Activated CD4-positive, alpha-beta memory T cell treated with anti-CD3 and anti-CD28 coated beads for 36 hours (primary cell): Measurements from ENCODE around the gene CACNA1D. TPM values are rescaled to one million over a fixed set of nuclear protein-coding genes. Genes with fewer than 3 reads are reported as not detected.

Experiments
- CTCF ChIA-PET: fragments of 350-600 bp; sonication (Branson Sonifier 250); formaldehyde crosslinking; loops from one replicate; lab custom pipeline; 2021; ENCODE audit warnings: antibody characterized with exemption, inconsistent platforms; lab: Charles Lee
- POLR2A ChIA-PET: fragments of 350-600 bp; sonication (Branson Sonifier 250); formaldehyde crosslinking; loops from one replicate; lab custom pipeline; 2021; ENCODE audit warnings: antibody characterized with exemption; lab: Charles Lee
- DNase-seq: peaks from one replicate; pipeline ENCODE4 v3.0.0-alpha.2; 2020
- H3K27ac Mint-ChIP-seq: one replicate; pipeline ENCODE4 v1.8.0; 2021; ENCODE audit warnings: mixed read lengths
- H3K27me3 Mint-ChIP-seq: one replicate; pipeline ENCODE4 v1.8.0; 2021; ENCODE audit warnings: mixed read lengths
- H3K36me3 Mint-ChIP-seq: one replicate; pipeline ENCODE4 v1.8.0; 2021; ENCODE audit warnings: mixed read lengths
- H3K4me1 Mint-ChIP-seq: one replicate; pipeline ENCODE4 v1.8.0; 2021; ENCODE audit warnings: low read depth, mixed read lengths
- H3K4me3 Mint-ChIP-seq: one replicate; pipeline ENCODE4 v1.8.0; 2021; ENCODE audit warnings: mild to moderate bottlenecking, mixed read lengths
- H3K9me3 Mint-ChIP-seq: one replicate; pipeline ENCODE4 v1.8.0; 2021; ENCODE audit warnings: mixed read lengths
- intact Hi-C: fragments of 100-400 bp; cut with micrococcal nuclease; formaldehyde crosslinking; loops from one replicate; pipeline ENCODE4 v1.15.1; 2023
- total RNA-seq, 2 experiments: library from RNA; stranded (reverse); gene quantifications; one replicate each; pipeline ENCODE4 v1.2.3, GENCODE V29; 2021

Gene CACNA1D
- total RNA-seq, 2 experiments from 2014 or later: 0.24 to 0.53 TPM

GRCh38 chr3:53845103-53845880, 350.9 kb downstream of the CACNA1D start:
- intact Hi-C loops: no loop called here
- no peak for DNase-seq
- POLR2A ChIA-PET: interaction anchor here (0.6 kb wide), 1 partner anchor 16 kb away, joined by 3 read pairs; no protein-coding TSS in a partner anchor

DNA sequence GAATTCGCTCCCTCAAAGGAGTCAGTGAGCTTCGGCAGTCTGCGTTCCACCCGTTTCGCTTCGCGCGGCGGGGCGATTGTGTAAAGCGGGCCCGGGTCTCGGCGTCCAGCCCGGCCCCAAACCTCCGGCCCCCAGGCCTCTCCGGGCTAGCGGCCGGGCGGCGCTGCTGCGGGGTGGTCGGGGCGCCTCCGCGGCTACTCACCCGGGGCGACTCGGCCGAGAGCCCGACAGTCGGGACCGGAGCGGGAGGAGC, 351.4 kb downstream of the CACNA1D start:
- Mint-ChIP-seq H3K9me3 (no peaks in the 10 kb centered on the region), H3K4me1 (peaks cover 2% of the 10 kb centered on the region), H3K4me3 (peak overlapping the region; percentile 51), H3K27ac (no peak overlapping the region), H3K36me3 (no peaks in the 10 kb centered on the region), H3K27me3 (peaks cover 40% of the 10 kb centered on the region)
- intact Hi-C loops: no loop called here
- POLR2A ChIA-PET: no interaction called here
- CTCF ChIA-PET: interaction anchor here (1.0 kb wide), 1 partner anchor 470 kb away, joined by 4 read pairs; no protein-coding TSS in a partner anchor
- no peak for DNase-seq

More at GRCh38 chr3:53845103-53845880, 350.9 kb downstream of the CACNA1D start:
- H3K4me3 Mint-ChIP-seq: peak overlapping the region; percentile 51
- CTCF ChIA-PET: interaction anchor here (1.0 kb wide), 1 partner anchor 470 kb away, joined by 4 read pairs; no protein-coding TSS in a partner anchor
- H3K4me1 Mint-ChIP-seq: peaks cover 2% of the 10 kb centered on the region
- no peaks in the 10 kb centered on the region for H3K36me3 Mint-ChIP-seq
- no peak overlapping the region for H3K27ac Mint-ChIP-seq
- H3K27me3 Mint-ChIP-seq: peaks cover 40% of the 10 kb centered on the region
- no peaks in the 10 kb centered on the region for H3K9me3 Mint-ChIP-seq

- Mint-ChIP-seq H3K36me3 (no peaks in the 10 kb centered on the region), H3K4me3 (peak within 1 kb of the TSS; percentile 51), H3K4me1 (peaks cover 2% of the 10 kb centered on the region), H3K27ac (no peak within 1 kb of the TSS), H3K9me3 (no peaks in the 10 kb centered on the region), H3K27me3 (peaks cover 40% of the 10 kb centered on the region)
- peak; percentile 31 for DNase-seq
- CTCF ChIA-PET: no interaction called here
- intact Hi-C loops: no loop called here
- POLR2A ChIA-PET: no interaction called here
Measured at GRCh38 chr3:53846134-53846850, 351.9 kb downstream of the CACNA1D start, which contains the start of the genes CHDH and IL17RB. CHDH (minus strand) TSS chr3:53846419; CDS start chr3:53824008, 22,411 bp downstream. IL17RB (plus strand) TSS chr3:53846568; CDS start chr3:53846589, 21 bp downstream.

GRCh38 chr3:53846851-53847155, 352.4 kb downstream of the CACNA1D start:
- H3K36me3 Mint-ChIP-seq: no peaks in the 10 kb centered on the region
- H3K27ac Mint-ChIP-seq: no peak overlapping the region
- no peak for DNase-seq
- ChIA-PET POLR2A (no interaction called here), CTCF (no interaction called here)
- no peaks in the 10 kb centered on the region for H3K9me3 Mint-ChIP-seq
- H3K4me1 Mint-ChIP-seq: peaks cover 2% of the 10 kb centered on the region
- H3K4me3 Mint-ChIP-seq: peak overlapping the region; percentile 36
- intact Hi-C loops: no loop called here
- H3K27me3 Mint-ChIP-seq: peaks cover 40% of the 10 kb centered on the region

GRCh38 chr3:53849916-53850315, 355.5 kb downstream of the CACNA1D start:
- Mint-ChIP-seq H3K27ac (no peak overlapping the region), H3K4me3 (no peak overlapping the region), H3K4me1 (peaks cover 2% of the 10 kb centered on the region), H3K27me3 (peaks cover 23% of the 10 kb centered on the region), H3K9me3 (no peaks in the 10 kb centered on the region), H3K36me3 (no peaks in the 10 kb centered on the region)
- ChIA-PET CTCF (no interaction called here), POLR2A (no interaction called here)
- DNase-seq: no peak
- intact Hi-C loops: no loop called here

- H3K4me3 Mint-ChIP-seq: no peak overlapping the region
Measured at GRCh38 chr3:53850895-53851294, 356.5 kb downstream of the CACNA1D start.

GRCh38 chr3:53856964-53857363, 362.6 kb downstream of the CACNA1D start:
- no peaks in the 10 kb centered on the region for H3K9me3 Mint-ChIP-seq

More at GRCh38 chr3:53850895-53851294, 356.5 kb downstream of the CACNA1D start:
- no peak for DNase-seq
- ChIA-PET POLR2A (no interaction called here), CTCF (no interaction called here)
- H3K27me3 Mint-ChIP-seq: peaks cover 16% of the 10 kb centered on the region
- H3K9me3 Mint-ChIP-seq: no peaks in the 10 kb centered on the region
- no peaks in the 10 kb centered on the region for H3K36me3 Mint-ChIP-seq
- H3K27ac Mint-ChIP-seq: no peak overlapping the region
- intact Hi-C loops: no loop called here
- peaks cover 2% of the 10 kb centered on the region for H3K4me1 Mint-ChIP-seq

DNA sequence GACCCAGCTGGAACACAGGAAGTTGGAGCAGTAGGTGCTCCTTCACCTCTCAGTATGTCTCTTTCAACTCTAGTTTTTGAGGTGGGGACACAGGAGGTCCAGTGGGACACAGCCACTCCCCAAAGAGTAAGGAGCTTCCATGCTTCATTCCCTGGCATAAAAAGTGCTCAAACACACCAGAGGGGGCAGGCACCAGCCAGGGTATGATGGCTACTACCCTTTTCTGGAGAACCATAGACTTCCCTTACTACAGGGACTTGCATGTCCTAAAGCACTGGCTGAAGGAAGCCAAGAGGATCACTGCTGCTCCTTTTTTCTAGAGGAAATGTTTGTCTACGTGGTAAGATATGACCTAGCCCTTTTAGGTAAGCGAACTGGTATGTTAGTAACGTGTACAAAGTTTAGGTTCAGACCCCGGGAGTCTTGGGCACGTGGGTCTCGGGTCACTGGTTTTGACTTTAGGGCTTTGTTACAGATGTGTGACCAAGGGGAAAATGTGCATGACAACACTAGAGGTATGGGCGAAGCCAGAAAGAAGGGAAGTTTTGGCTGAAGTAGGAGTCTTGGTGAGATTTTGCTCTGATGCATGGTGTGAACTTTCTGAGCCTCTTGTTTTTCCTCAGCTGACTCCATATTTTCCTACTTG, 363.8 kb downstream of the CACNA1D start:
- no peak for DNase-seq
- CTCF ChIA-PET: no interaction called here
- H3K27me3 Mint-ChIP-seq: no peaks in the 10 kb centered on the region
- no peak overlapping the region for H3K4me3 Mint-ChIP-seq
- intact Hi-C loops: no loop called here
- H3K27ac Mint-ChIP-seq: no peak overlapping the region
- H3K4me1 Mint-ChIP-seq: no peaks in the 10 kb centered on the region
- no peaks in the 10 kb centered on the region for H3K9me3 Mint-ChIP-seq
- POLR2A ChIA-PET: no interaction called here
- peaks cover 17% of the 10 kb centered on the region for H3K36me3 Mint-ChIP-seq

More at GRCh38 chr3:53856964-53857363, 362.6 kb downstream of the CACNA1D start:
- Mint-ChIP-seq H3K27ac (no peak overlapping the region), H3K27me3 (no peaks in the 10 kb centered on the region), H3K36me3 (peaks cover 11% of the 10 kb centered on the region), H3K4me1 (no peaks in the 10 kb centered on the region), H3K4me3 (no peak overlapping the region)
- DNase-seq: no peak
- ChIA-PET POLR2A (no interaction called here), CTCF (no interaction called here)
- intact Hi-C loops: no loop called here

GRCh38 chr3:53859178-53859577, 364.8 kb downstream of the CACNA1D start:
- Mint-ChIP-seq H3K9me3 (no peaks in the 10 kb centered on the region), H3K36me3 (peaks cover 17% of the 10 kb centered on the region), H3K4me3 (no peak overlapping the region), H3K27ac (no peak overlapping the region), H3K4me1 (no peaks in the 10 kb centered on the region), H3K27me3 (no peaks in the 10 kb centered on the region)
- no peak for DNase-seq
- CTCF ChIA-PET: no interaction called here
- intact Hi-C loops: no loop called here
- POLR2A ChIA-PET: no interaction called here

DNA sequence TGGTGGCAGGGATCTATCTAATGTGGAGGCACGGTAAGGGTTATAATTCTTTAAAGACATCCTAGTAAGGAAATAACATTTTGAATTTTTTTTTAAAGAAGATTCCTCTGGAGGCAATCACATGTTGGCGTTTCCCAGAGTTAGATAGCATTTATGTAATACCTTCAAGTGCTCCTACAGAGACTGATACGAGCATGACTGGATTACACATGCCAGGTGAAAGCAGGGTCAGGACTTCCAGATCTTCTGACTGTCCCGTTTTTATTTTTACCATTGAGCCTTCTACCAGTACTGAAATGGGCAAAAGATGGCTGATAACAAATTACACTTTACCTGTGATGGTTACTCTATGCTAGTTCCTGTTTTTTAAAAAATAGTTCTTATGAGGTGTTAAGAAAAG, 365.8 kb downstream of the CACNA1D start:
- Mint-ChIP-seq H3K4me3 (no peak overlapping the region), H3K27me3 (no peaks in the 10 kb centered on the region), H3K36me3 (peaks cover 24% of the 10 kb centered on the region), H3K27ac (no peak overlapping the region), H3K4me1 (no peaks in the 10 kb centered on the region), H3K9me3 (no peaks in the 10 kb centered on the region)
- ChIA-PET POLR2A (no interaction called here), CTCF (no interaction called here)
- no peak for DNase-seq
- intact Hi-C loops: no loop called here

DNA sequence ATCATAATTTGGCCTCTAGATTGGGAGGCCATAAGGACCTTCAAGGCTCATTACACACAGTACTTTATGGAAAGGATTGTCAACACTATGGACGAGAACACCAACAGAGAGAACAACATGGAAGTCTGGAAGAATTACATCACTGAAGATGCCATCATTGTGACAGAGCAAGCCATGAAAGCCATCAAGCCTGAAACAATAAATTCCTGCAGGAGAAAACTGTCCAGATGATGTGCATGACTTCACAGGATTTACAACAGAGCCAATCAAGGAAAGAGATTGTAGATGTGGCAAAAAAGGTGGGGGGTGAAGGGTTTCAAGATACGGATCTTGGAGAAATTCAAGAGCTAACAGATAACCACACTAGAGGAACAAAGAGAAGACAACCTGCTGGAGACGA, 367.8 kb downstream of the CACNA1D start:
- intact Hi-C loops: no loop called here
- H3K27me3 Mint-ChIP-seq: no peaks in the 10 kb centered on the region
- H3K4me3 Mint-ChIP-seq: no peak overlapping the region
- ChIA-PET CTCF (no interaction called here), POLR2A (no interaction called here)
- H3K36me3 Mint-ChIP-seq: peaks cover 28% of the 10 kb centered on the region
- no peak overlapping the region for H3K27ac Mint-ChIP-seq
- no peaks in the 10 kb centered on the region for H3K9me3 Mint-ChIP-seq
- no peak for DNase-seq
- no peaks in the 10 kb centered on the region for H3K4me1 Mint-ChIP-seq

DNA sequence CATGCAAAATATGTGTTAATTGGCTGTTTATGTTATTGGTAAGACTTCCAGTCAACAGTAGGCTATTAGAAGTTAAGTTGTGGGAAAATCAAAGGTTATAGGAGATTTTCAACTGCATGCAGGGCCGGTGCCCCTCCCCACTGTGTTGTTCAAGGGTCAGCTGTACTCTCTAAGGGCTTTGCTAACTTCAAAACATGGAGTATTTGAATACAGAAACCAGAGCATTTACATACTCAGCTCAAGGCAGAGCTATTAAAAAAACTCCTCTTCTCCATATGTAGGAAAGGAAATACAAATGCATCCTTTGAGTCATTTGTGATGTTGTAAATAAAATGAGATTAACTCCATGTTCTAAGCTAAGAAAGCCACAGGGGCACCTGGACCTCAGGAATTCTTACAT, 368.7 kb downstream of the CACNA1D start:
- H3K27ac Mint-ChIP-seq: no peak overlapping the region
- H3K36me3 Mint-ChIP-seq: peaks cover 36% of the 10 kb centered on the region
- DNase-seq: no peak
- intact Hi-C loops: no loop called here
- no peaks in the 10 kb centered on the region for H3K9me3 Mint-ChIP-seq
- POLR2A ChIA-PET: no interaction called here
- no peaks in the 10 kb centered on the region for H3K27me3 Mint-ChIP-seq
- no peaks in the 10 kb centered on the region for H3K4me1 Mint-ChIP-seq
- no peak overlapping the region for H3K4me3 Mint-ChIP-seq
- CTCF ChIA-PET: no interaction called here
